Measurements from ENCODE around the gene CADM1.

The CADM1 gene

GRCh38 chr11:115364896-115365295 lies 139.3 kb downstream of the CADM1 start:
- Histone ChIP-seq H3K27me3 (ENCODE audit: control insufficient read depth in 3 of 3, insufficient read depth in 3 of 3, low read depth in 1 of 3, low read length in 3 of 3) (no peaks in the 10 kb centered on the region), H3K4me2 (ENCODE audit: insufficient read depth, low read length, poor library complexity, severe bottlenecking) (no peak overlapping the region)

GRCh38 chr11:115363921-115364320 lies 140.3 kb downstream of the CADM1 start:
- DNase-seq (ENCODE audit: low spot score), result no peak
- Histone ChIP-seq H2BK12ac (ENCODE audit: low read length) (no peak overlapping the region), H3K9ac (ENCODE audit: low read depth, low read length, poor library complexity) (no peak overlapping the region), H3K4me2 (ENCODE audit: insufficient read depth, low read length, poor library complexity, severe bottlenecking) (no peak overlapping the region), H3K14ac (ENCODE audit: low read length) (no peak overlapping the region), H2BK5ac (ENCODE audit: low read length) (no peak overlapping the region), H3K4me1 (ENCODE audit: control insufficient read depth in 2 of 2, insufficient read depth in 1 of 2, low read depth in 1 of 2, low read length in 2 of 2) (no peaks in the 10 kb centered on the region), H2BK120ac (ENCODE audit: low read depth, low read length) (no peak overlapping the region), H3K4ac (ENCODE audit: low read length) (no peak overlapping the region), H3K36me3 (replicated peaks in 1 of 2; ENCODE audit: control insufficient read depth in 2 of 2, insufficient read depth in 2 of 2, low read length in 2 of 2) (no peaks in the 10 kb centered on the region), H3K9me3 (replicated peaks in 1 of 2; ENCODE audit: control insufficient read depth in 2 of 2, insufficient read depth in 1 of 2, low read depth in 1 of 2, low read length in 2 of 2) (no peaks in the 10 kb centered on the region), H4K8ac (ENCODE audit: low read depth, low read length) (no peak overlapping the region), H2AFZ (ENCODE audit: low read length) (no peak overlapping the region), H3K79me1 (ENCODE audit: low read depth, low read length) (no peaks in the 10 kb centered on the region), H3K18ac (ENCODE audit: low read length) (no peak overlapping the region), H3K27ac (replicated peaks; ENCODE audit: low read length) (no peak overlapping the region), H3K23ac (ENCODE audit: low read depth, low read length, poor library complexity) (no peak overlapping the region), H3K4me3 (ENCODE audit: low read length in 2 of 2) (no peak overlapping the region), H2AK5ac (ENCODE audit: low read depth, low read length) (no peak overlapping the region), H2BK15ac (ENCODE audit: low read length) (no peak overlapping the region), H4K91ac (ENCODE audit: low read depth, low read length, poor library complexity) (no peak overlapping the region), H3K27me3 (ENCODE audit: control insufficient read depth in 3 of 3, insufficient read depth in 3 of 3, low read depth in 1 of 3, low read length in 3 of 3) (no peaks in the 10 kb centered on the region)
- no CpG with 5 or more reads among the region's 3 CpGs for WGBS, 2 donors (ENCODE audit: extremely low coverage in 2 of 2, insufficient read length in 2 of 2, insufficient replicate concordance in 1 of 2)

More at GRCh38 chr11:115364896-115365295, 139.3 kb downstream of the CADM1 start:
- H3K36me3 ChIP-seq (replicated peaks in 1 of 2; ENCODE audit: control insufficient read depth in 2 of 2, insufficient read depth in 2 of 2, low read length in 2 of 2), result no peaks in the 10 kb centered on the region
- H3K23ac ChIP-seq (ENCODE audit: low read depth, low read length, poor library complexity), result no peak overlapping the region
- H3K14ac ChIP-seq (ENCODE audit: low read length), result no peak overlapping the region
- H2AK5ac ChIP-seq (ENCODE audit: low read depth, low read length), result no peak overlapping the region
- H3K4me1 ChIP-seq (ENCODE audit: control insufficient read depth in 2 of 2, insufficient read depth in 1 of 2, low read depth in 1 of 2, low read length in 2 of 2), result no peaks in the 10 kb centered on the region
- no peak overlapping the region for H4K91ac ChIP-seq (ENCODE audit: low read depth, low read length, poor library complexity)
- H2AFZ ChIP-seq (ENCODE audit: low read length), result no peak overlapping the region
- H3K18ac ChIP-seq (ENCODE audit: low read length), result no peak overlapping the region
- H4K8ac ChIP-seq (ENCODE audit: low read depth, low read length), result no peak overlapping the region
- no peak overlapping the region for H3K9ac ChIP-seq (ENCODE audit: low read depth, low read length, poor library complexity)
- no peak overlapping the region for H3K4me3 ChIP-seq (ENCODE audit: low read length in 2 of 2)
- no peak overlapping the region for H3K27ac ChIP-seq (replicated peaks; ENCODE audit: low read length)
- H3K9me3 ChIP-seq (replicated peaks in 1 of 2; ENCODE audit: control insufficient read depth in 2 of 2, insufficient read depth in 1 of 2, low read depth in 1 of 2, low read length in 2 of 2), result no peaks in the 10 kb centered on the region
- no peak overlapping the region for H2BK15ac ChIP-seq (ENCODE audit: low read length)
- no peak overlapping the region for H2BK120ac ChIP-seq (ENCODE audit: low read depth, low read length)
- no peak overlapping the region for H3K4ac ChIP-seq (ENCODE audit: low read length)
- no peak overlapping the region for H2BK5ac ChIP-seq (ENCODE audit: low read length)
- no peak for DNase-seq (ENCODE audit: low spot score)
- H2BK12ac ChIP-seq (ENCODE audit: low read length), result no peak overlapping the region
- no peaks in the 10 kb centered on the region for H3K79me1 ChIP-seq (ENCODE audit: low read depth, low read length)
- no CpG with 5 or more reads among the region's 3 CpGs for WGBS, 2 donors (ENCODE audit: extremely low coverage in 2 of 2, insufficient read length in 2 of 2, insufficient replicate concordance in 1 of 2)

GRCh38 chr11:115363426-115363825 lies 140.8 kb downstream of the CADM1 start:
- DNase-seq (ENCODE audit: low spot score), result no peak
- Histone ChIP-seq H3K4me1 (ENCODE audit: control insufficient read depth in 2 of 2, insufficient read depth in 1 of 2, low read depth in 1 of 2, low read length in 2 of 2) (no peaks in the 10 kb centered on the region), H2BK15ac (ENCODE audit: low read length) (no peak overlapping the region), H3K9me3 (replicated peaks in 1 of 2; ENCODE audit: control insufficient read depth in 2 of 2, insufficient read depth in 1 of 2, low read depth in 1 of 2, low read length in 2 of 2) (no peaks in the 10 kb centered on the region), H2AFZ (ENCODE audit: low read length) (no peak overlapping the region), H3K4ac (ENCODE audit: low read length) (no peak overlapping the region), H3K23ac (ENCODE audit: low read depth, low read length, poor library complexity) (no peak overlapping the region), H2AK5ac (ENCODE audit: low read depth, low read length) (no peak overlapping the region), H3K4me3 (ENCODE audit: low read length in 2 of 2) (no peak overlapping the region), H3K14ac (ENCODE audit: low read length) (no peak overlapping the region), H3K4me2 (ENCODE audit: insufficient read depth, low read length, poor library complexity, severe bottlenecking) (no peak overlapping the region), H4K91ac (ENCODE audit: low read depth, low read length, poor library complexity) (no peak overlapping the region), H3K27me3 (ENCODE audit: control insufficient read depth in 3 of 3, insufficient read depth in 3 of 3, low read depth in 1 of 3, low read length in 3 of 3) (no peaks in the 10 kb centered on the region), H2BK120ac (ENCODE audit: low read depth, low read length) (no peak overlapping the region), H4K8ac (ENCODE audit: low read depth, low read length) (no peak overlapping the region), H2BK5ac (ENCODE audit: low read length) (no peak overlapping the region), H3K79me1 (ENCODE audit: low read depth, low read length) (no peaks in the 10 kb centered on the region), H3K9ac (ENCODE audit: low read depth, low read length, poor library complexity) (no peak overlapping the region), H3K27ac (replicated peaks; ENCODE audit: low read length) (no peak overlapping the region), H2BK12ac (ENCODE audit: low read length) (no peak overlapping the region), H3K36me3 (replicated peaks in 1 of 2; ENCODE audit: control insufficient read depth in 2 of 2, insufficient read depth in 2 of 2, low read length in 2 of 2) (no peaks in the 10 kb centered on the region), H3K18ac (ENCODE audit: low read length) (no peak overlapping the region)
- WGBS, 2 donors (ENCODE audit: extremely low coverage in 2 of 2, insufficient read length in 2 of 2, insufficient replicate concordance in 1 of 2), result no CpG with 5 or more reads among the region's 2 CpGs

DNA sequence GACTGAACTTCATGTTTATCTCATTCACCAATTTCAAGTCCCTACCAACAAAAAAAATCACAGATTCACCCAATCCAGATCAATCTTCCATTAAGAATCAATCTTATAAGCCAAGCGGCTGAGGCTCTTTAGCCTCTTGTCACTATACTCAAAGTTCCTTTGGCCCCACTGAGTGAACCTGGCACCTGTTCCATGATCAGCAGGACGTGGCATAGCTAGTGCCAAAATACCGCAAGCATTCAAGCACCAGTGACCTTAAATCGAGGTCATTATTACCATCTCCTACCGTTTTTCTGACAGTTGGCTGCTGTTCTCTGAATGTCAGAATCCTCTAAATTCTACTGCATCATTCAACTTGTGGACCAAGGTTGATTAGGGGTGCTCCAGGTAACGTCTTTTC lies 141.2 kb downstream of the CADM1 start:
- WGBS, 2 donors (ENCODE audit: extremely low coverage in 2 of 2, insufficient read length in 2 of 2, insufficient replicate concordance in 1 of 2), result no CpG with 5 or more reads among the region's 6 CpGs
- Histone ChIP-seq H3K9me3 (replicated peaks in 1 of 2; ENCODE audit: control insufficient read depth in 2 of 2, insufficient read depth in 1 of 2, low read depth in 1 of 2, low read length in 2 of 2) (no peaks in the 10 kb centered on the region), H3K27me3 (ENCODE audit: control insufficient read depth in 3 of 3, insufficient read depth in 3 of 3, low read depth in 1 of 3, low read length in 3 of 3) (no peaks in the 10 kb centered on the region), H3K9ac (ENCODE audit: low read depth, low read length, poor library complexity) (no peak overlapping the region), H3K27ac (replicated peaks; ENCODE audit: low read length) (no peak overlapping the region), H4K91ac (ENCODE audit: low read depth, low read length, poor library complexity) (no peak overlapping the region), H2AK5ac (ENCODE audit: low read depth, low read length) (no peak overlapping the region), H2BK120ac (ENCODE audit: low read depth, low read length) (no peak overlapping the region), H3K14ac (ENCODE audit: low read length) (no peak overlapping the region), H3K4me3 (ENCODE audit: low read length in 2 of 2) (no peak overlapping the region), H3K18ac (ENCODE audit: low read length) (no peak overlapping the region), H2BK12ac (ENCODE audit: low read length) (no peak overlapping the region), H2BK15ac (ENCODE audit: low read length) (no peak overlapping the region), H4K8ac (ENCODE audit: low read depth, low read length) (no peak overlapping the region), H2BK5ac (ENCODE audit: low read length) (no peak overlapping the region), H3K4me2 (ENCODE audit: insufficient read depth, low read length, poor library complexity, severe bottlenecking) (no peak overlapping the region), H3K4me1 (ENCODE audit: control insufficient read depth in 2 of 2, insufficient read depth in 1 of 2, low read depth in 1 of 2, low read length in 2 of 2) (no peaks in the 10 kb centered on the region), H2AFZ (ENCODE audit: low read length) (no peak overlapping the region), H3K36me3 (replicated peaks in 1 of 2; ENCODE audit: control insufficient read depth in 2 of 2, insufficient read depth in 2 of 2, low read length in 2 of 2) (no peaks in the 10 kb centered on the region), H3K4ac (ENCODE audit: low read length) (no peak overlapping the region), H3K23ac (ENCODE audit: low read depth, low read length, poor library complexity) (no peak overlapping the region), H3K79me1 (ENCODE audit: low read depth, low read length) (no peaks in the 10 kb centered on the region)
- no peak for DNase-seq (ENCODE audit: low spot score)

Data from neuronal stem cell (in vitro differentiated cells).